Natural killer cell (primary cell): ENCODE measurements around the gene SLC46A1. TPM values are rescaled to one million over a fixed set of nuclear protein-coding genes. Genes with fewer than 3 reads are reported as not detected.
A peak's percentile ranks its signal among the peaks of the same experiment; 100 is the strongest.

ENCODE experiments used
- ATAC-seq, 3 donors: fragments of 150-1000 bp in 2 of 3; fragments of 200-7000 bp in 1 of 3; cut with Tn5 transposase; 1 replicate in 1 of 3; 2 replicates in 2 of 3; pipeline ENCODE4 v1.10.0; 2021; ENCODE audit warnings: mild to moderate bottlenecking in 2 of 3, moderate library complexity in 2 of 3
- DNase-seq, 2 donors: peaks; one replicate each; pipeline versions ENCODE4 v3.0.0 to v3.0.0-alpha.2; 2013 to 2021; ENCODE audit warnings: mixed read lengths in 1 of 2
- H3K27ac ChIP-seq: one replicate; pipeline ENCODE4 v1.5.1; 2013; ENCODE audit warnings: mild to moderate bottlenecking, low read length
- H3K27me3 ChIP-seq: one replicate; pipeline ENCODE4 v1.6.1; 2013; ENCODE audit warnings: low read length; ENCODE audit not compliant: control insufficient read depth, insufficient read depth
- H3K36me3 ChIP-seq: one replicate; pipeline ENCODE4 v1.6.1; 2013; ENCODE audit warnings: low read length; ENCODE audit not compliant: control insufficient read depth, insufficient read depth
- H3K4me1 ChIP-seq: one replicate; pipeline ENCODE4 v1.6.1; 2013; ENCODE audit warnings: low read length; ENCODE audit not compliant: control insufficient read depth, insufficient read depth
- H3K4me3 ChIP-seq: one replicate; pipeline ENCODE4 v1.5.1; 2013; ENCODE audit warnings: low read length
- H3K9me3 ChIP-seq: one replicate; pipeline ENCODE4 v1.6.1; 2013; ENCODE audit warnings: low read length; ENCODE audit not compliant: control insufficient read depth, insufficient read depth
- H3K27ac Mint-ChIP-seq, 2 donors: one replicate each; pipeline ENCODE4 v1.8.0; 2022; ENCODE audit warnings: mild to moderate bottlenecking in 2 of 2, mixed read lengths in 2 of 2, moderate library complexity in 1 of 2
- H3K27me3 Mint-ChIP-seq, 2 donors: one replicate each; pipeline ENCODE4 v1.8.0; 2022; ENCODE audit warnings: low read depth in 2 of 2, mixed read lengths in 2 of 2
- H3K36me3 Mint-ChIP-seq: one replicate; pipeline ENCODE4 v1.8.0; 2022; ENCODE audit warnings: mixed read lengths
- H3K4me1 Mint-ChIP-seq, 2 donors: one replicate each; pipeline ENCODE4 v1.8.0; 2022; ENCODE audit warnings: mixed read lengths in 2 of 2
- H3K4me3 Mint-ChIP-seq: one replicate; pipeline ENCODE4 v1.8.0; 2022; ENCODE audit warnings: mild to moderate bottlenecking, moderate library complexity, mixed read lengths
- H3K9me3 Mint-ChIP-seq, 2 donors: one replicate each; pipeline ENCODE4 v1.8.0; 2022; ENCODE audit warnings: mixed read lengths in 2 of 2
- CTCF ChIP-seq: fragments of 200-600 bp; IDR thresholded peaks from one replicate; pipeline ENCODE4 v1.8.0; 2022; ENCODE audit warnings: antibody characterized with exemption
- WGBS: methylation state at CpG from one replicate; pipeline ENCODE4 v1.1.7; 2013; ENCODE audit warnings: missing lambda C conversion rate; ENCODE audit not compliant: insufficient coverage; 5-methylcytosine and 5-hydroxymethylcytosine counted together
- intact Hi-C: fragments of 100-400 bp; cut with micrococcal nuclease; formaldehyde crosslinking; loops from one replicate; pipeline ENCODE4 v1.14.2; 2022
- total RNA-seq, 4 donors: library from RNA; stranded (reverse); fragments of 120-200 nt in 1 of 4; gene quantifications; one replicate each; pipeline versions ENCODE4 v1.2.3 to v1.2.4, GENCODE V29; 2013 to 2022

The SLC46A1 gene
- under 1 TPM; 0.54 to 0.84 (median 0.55) TPM for total RNA-seq
- 2.5 TPM for total RNA-seq (2013)

GRCh38 chr17:28405632-28406472 is at the start of gene SLC46A1:
Gene SLC46A1, minus strand, starts transcription at chr17:28406212. Its CDS starts 98 bp downstream, at chr17:28406114.
- peak within 1 kb of the TSS; percentile 71 for H3K4me3 Mint-ChIP-seq
- H3K4me3 ChIP-seq: peak within 1 kb of the TSS; percentile 61
- H3K27me3 ChIP-seq: peaks cover 4% of the 10 kb centered on the region
- H3K36me3 ChIP-seq: no peaks in the 10 kb centered on the region
- under 1% methylated on average over 70 of the region's 70 CpGs for WGBS
- H3K9me3 Mint-ChIP-seq: no peaks in the 10 kb centered on the region
- intact Hi-C loops: no loop called here
- no peak within 1 kb of the TSS for H3K27ac Mint-ChIP-seq
- peak in 1 of 2 donors; percentile 39 for DNase-seq
- H3K27me3 Mint-ChIP-seq: peaks cover 6 to 7% of the 10 kb centered on the region in 2 donors
- ATAC-seq: peak; percentile 56 to 74 (median 73)
- H3K4me1 ChIP-seq: peaks cover 19% of the 10 kb centered on the region
- H3K27ac ChIP-seq: no peak within 1 kb of the TSS
- no peak for TF ChIP-seq CTCF
- peaks cover 0 to 3% of the 10 kb centered on the region in 2 donors for H3K4me1 Mint-ChIP-seq
- no peaks in the 10 kb centered on the region for H3K9me3 ChIP-seq
- H3K36me3 Mint-ChIP-seq: no peaks in the 10 kb centered on the region

- WGBS: no CpG with 5 or more reads among the region's 1 CpG
- peaks cover 2% of the 10 kb centered on the region for H3K27me3 ChIP-seq
- TF ChIP-seq CTCF: no peak
- H3K9me3 ChIP-seq: no peaks in the 10 kb centered on the region
- H3K4me3 Mint-ChIP-seq: no peak overlapping the region
- H3K36me3 Mint-ChIP-seq: no peaks in the 10 kb centered on the region
- H3K27ac Mint-ChIP-seq: no peak overlapping the region
- H3K4me3 ChIP-seq: no peak overlapping the region
- H3K27ac ChIP-seq: no peak overlapping the region
- DNase-seq (no peak), ATAC-seq (no peak)
- peaks cover 7 to 28% of the 10 kb centered on the region in 2 donors for H3K27me3 Mint-ChIP-seq
- H3K4me1 ChIP-seq: no peaks in the 10 kb centered on the region
- no peaks in the 10 kb centered on the region for H3K9me3 Mint-ChIP-seq
- no peaks in the 10 kb centered on the region for H3K4me1 Mint-ChIP-seq
- intact Hi-C loops: no loop called here
- no peaks in the 10 kb centered on the region for H3K36me3 ChIP-seq
Measured at GRCh38 chr17:28449859-28450258, 43.8 kb upstream of the SLC46A1 start.

GRCh38 chr17:28447396-28447760 is 41.4 kb upstream of the SLC46A1 start:
- no peaks in the 10 kb centered on the region for H3K36me3 ChIP-seq
- no peak for TF ChIP-seq CTCF
- ATAC-seq (no peak), DNase-seq (no peak)
- no peak overlapping the region for H3K27ac Mint-ChIP-seq
- H3K9me3 Mint-ChIP-seq: no peaks in the 10 kb centered on the region
- no peaks in the 10 kb centered on the region for H3K4me1 ChIP-seq
- WGBS: 74% methylated on average over 5 of the region's 5 CpGs
- H3K4me3 ChIP-seq: no peak overlapping the region
- no peaks in the 10 kb centered on the region for H3K4me1 Mint-ChIP-seq
- H3K27ac ChIP-seq: no peak overlapping the region
- H3K4me3 Mint-ChIP-seq: no peak overlapping the region
- H3K36me3 Mint-ChIP-seq: no peaks in the 10 kb centered on the region
- no peaks in the 10 kb centered on the region for H3K9me3 ChIP-seq
- peaks cover 2% of the 10 kb centered on the region for H3K27me3 ChIP-seq
- intact Hi-C loops: no loop called here
- H3K27me3 Mint-ChIP-seq: peaks cover 7 to 29% of the 10 kb centered on the region in 2 donors
